Lung microvascular endothelial cell (primary cell): ENCODE data around the gene EIF1AD. TPM values are rescaled to one million over a fixed set of nuclear protein-coding genes. Genes with fewer than 3 reads are reported as not detected.

Experiments used
- total RNA-seq: library from RNA; depleted of rRNA; stranded (reverse); fragments of >200 nt; gene quantifications from 2 replicates; pipeline ENCODE4 v1.2.1, GENCODE V29; 2014

EIF1AD gene
- total RNA-seq, 1 donor from 2014 or later = 21.8 TPM

Other genes starting within 250 kb of the EIF1AD start
- 5.2 and 8.3 TPM in 2 replicates for gene AP5B1, start 221.2 kb downstream of the EIF1AD start, total RNA-seq
- gene OVOL1, start 215.1 kb downstream of the EIF1AD start, total RNA-seq = not detected in 2 replicates
- gene SNX32, start 168.2 kb downstream of the EIF1AD start, total RNA-seq = under 0.01 and 0.44 TPM in 2 replicates
- gene CFL1, start 144.0 kb downstream of the EIF1AD start, total RNA-seq = 687 and 848 TPM in 2 replicates
- gene MUS81, start 141.7 kb downstream of the EIF1AD start, total RNA-seq = 27.7 and 36.3 TPM in 2 replicates
- gene EFEMP2, start 129.4 kb downstream of the EIF1AD start, total RNA-seq = 17.7 and 23.2 TPM in 2 replicates
- gene CTSW, start 122.3 kb downstream of the EIF1AD start, total RNA-seq = 0.20 and 0.22 TPM in 2 replicates
- 145 and 157 TPM in 2 replicates for gene FIBP, start 113.7 kb downstream of the EIF1AD start, total RNA-seq
- gene CCDC85B, start 111.5 kb downstream of the EIF1AD start, total RNA-seq = 51.9 and 56.0 TPM in 2 replicates
- 0.99 and 3.1 TPM in 2 replicates for gene FOSL1, start 101.8 kb downstream of the EIF1AD start, total RNA-seq
- 10.2 and 15.7 TPM in 2 replicates for gene C11orf68, start 83.1 kb downstream of the EIF1AD start, total RNA-seq
- 91.1 and 103 TPM in 2 replicates for gene DRAP1, start 82.7 kb downstream of the EIF1AD start, total RNA-seq
- not detected in 2 replicates for gene TSGA10IP, start 56.7 kb downstream of the EIF1AD start, total RNA-seq
- gene SART1, start 40.4 kb downstream of the EIF1AD start, total RNA-seq = 25.7 and 30.2 TPM in 2 replicates
- gene BANF1, start 346 bp upstream of the EIF1AD start, total RNA-seq = 19.2 and 20.5 TPM in 2 replicates
- gene CST6, start 9.9 kb upstream of the EIF1AD start, total RNA-seq = 0.20 and 0.22 TPM in 2 replicates
- gene CATSPER1, start 24.3 kb upstream of the EIF1AD start, total RNA-seq = 0.22 TPM in 1 of 2 replicates, not detected in the other
- 0.20 and 0.22 TPM in 2 replicates for gene GAL3ST3, start 47.0 kb upstream of the EIF1AD start, total RNA-seq
- 57.3 and 63.5 TPM in 2 replicates for gene SF3B2, start 50.2 kb upstream of the EIF1AD start, total RNA-seq
- 17.2 and 22.6 TPM in 2 replicates for gene PACS1, start 68.1 kb upstream of the EIF1AD start, total RNA-seq